Measurements from ENCODE around the gene ANGPTL8. TPM values are rescaled to one million over a fixed set of nuclear protein-coding genes. Genes with fewer than 3 reads are reported as not detected.
A peak's percentile ranks its signal among the peaks of the same experiment; 100 is the strongest.

ANGPTL8 gene
- polyA plus RNA-seq, 2 donors = 0.15 TPM; not detected in 1

DNA sequence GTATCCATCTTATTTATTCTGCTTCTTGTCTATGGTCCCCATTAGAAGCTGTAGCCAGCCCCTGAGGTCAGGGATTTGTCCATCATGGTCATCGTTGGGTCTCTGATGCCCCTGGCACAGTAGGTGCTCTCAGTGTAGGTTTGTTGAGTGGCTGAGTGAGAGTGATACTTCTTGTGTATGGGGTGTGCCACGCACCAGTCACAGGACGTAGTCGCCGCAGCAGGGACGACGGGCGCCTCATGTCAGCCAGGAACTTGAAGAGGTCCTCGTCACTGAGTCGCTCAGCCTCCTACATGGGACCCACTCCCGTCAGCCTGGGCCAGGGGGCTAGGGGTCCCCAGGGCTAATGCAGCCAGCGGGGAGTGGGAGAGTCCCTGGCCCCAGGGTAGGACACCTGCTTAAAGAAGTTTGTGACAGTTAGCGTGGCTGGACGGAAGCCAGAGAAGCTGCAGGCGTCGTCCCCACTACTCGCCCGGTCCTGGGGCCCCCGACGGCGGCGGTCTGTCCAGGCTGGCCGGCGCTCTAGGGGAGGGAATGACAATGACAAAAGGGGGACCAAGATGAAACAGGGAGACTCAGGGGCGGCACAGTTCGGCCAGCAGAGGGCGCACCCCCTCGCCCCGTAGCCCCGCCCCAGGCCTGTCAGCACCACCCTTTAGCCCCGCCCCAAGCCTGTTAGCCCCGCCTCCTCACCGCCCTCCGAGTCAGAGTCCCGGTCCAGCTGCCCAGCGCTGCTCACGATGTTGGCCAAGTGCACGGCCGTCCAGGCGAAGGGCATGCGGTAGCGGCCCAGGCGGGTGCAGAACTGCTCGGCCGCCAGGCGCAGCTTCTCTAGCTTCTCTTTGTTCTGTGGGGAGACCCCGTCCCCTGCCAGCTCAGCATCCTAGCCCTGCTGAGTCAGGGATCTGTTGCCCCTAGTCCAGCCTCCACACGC is 3.7 kb downstream of the ANGPTL8 start:
- H3K36me3 ChIP-seq (ENCODE audit: control insufficient read depth in 2 of 2, insufficient read depth in 2 of 2, low read length in 1 of 2) = peaks cover 2 to 42% of the 10 kb centered on the region in 2 donors
- no peak overlapping the region for H3K4me3 ChIP-seq (ENCODE audit: low read depth in 1 of 2, low read length in 2 of 2)
- H3K27me3 ChIP-seq (ENCODE audit: control insufficient read depth in 1 of 2, insufficient read depth in 2 of 2, low read length in 2 of 2) = no peaks in the 10 kb centered on the region
- H3K4me1 ChIP-seq (ENCODE audit: control insufficient read depth in 2 of 2, insufficient read depth in 2 of 2, low read length in 1 of 2) = peaks cover 2 to 4% of the 10 kb centered on the region in 2 donors
- WGBS, 2 donors = 47 to 61% methylated on average over 42 to 48 of the region's 48 CpGs
- peak overlapping the region in 1 of 2 donors; percentile 35 for H3K27ac ChIP-seq (ENCODE audit: low read depth in 2 of 2, low read length in 1 of 2)
- H3K9me3 ChIP-seq (ENCODE audit: control insufficient read depth in 2 of 2, insufficient read depth in 1 of 2, low read depth in 1 of 2, low read length in 1 of 2) = peaks cover 0 to 9% of the 10 kb centered on the region in 2 donors

GRCh38 chr19:11243798-11244169 is 4.4 kb downstream of the ANGPTL8 start:
- Histone ChIP-seq H3K36me3 (ENCODE audit: control insufficient read depth in 2 of 2, insufficient read depth in 2 of 2, low read length in 1 of 2) (peaks cover 2 to 42% of the 10 kb centered on the region in 2 donors), H3K4me1 (ENCODE audit: control insufficient read depth in 2 of 2, insufficient read depth in 2 of 2, low read length in 1 of 2) (peaks cover 2 to 4% of the 10 kb centered on the region in 2 donors), H3K9me3 (ENCODE audit: control insufficient read depth in 2 of 2, insufficient read depth in 1 of 2, low read depth in 1 of 2, low read length in 1 of 2) (peaks cover 0 to 9% of the 10 kb centered on the region in 2 donors), H3K27ac (ENCODE audit: low read depth in 2 of 2, low read length in 1 of 2) (peak overlapping the region in 1 of 2 donors; percentile 35), H3K27me3 (ENCODE audit: control insufficient read depth in 1 of 2, insufficient read depth in 2 of 2, low read length in 2 of 2) (no peaks in the 10 kb centered on the region), H3K4me3 (ENCODE audit: low read depth in 1 of 2, low read length in 2 of 2) (no peak overlapping the region)
- 96% methylated on average over 7 of the region's 7 CpGs for WGBS, 2 donors

- no peak overlapping the region for H3K4me3 ChIP-seq (ENCODE audit: low read depth in 1 of 2, low read length in 2 of 2)
- H3K4me1 ChIP-seq (ENCODE audit: control insufficient read depth in 2 of 2, insufficient read depth in 2 of 2, low read length in 1 of 2) = peaks cover 2 to 4% of the 10 kb centered on the region in 2 donors
- H3K27ac ChIP-seq (ENCODE audit: low read depth in 2 of 2, low read length in 1 of 2) = no peak overlapping the region
- no peaks in the 10 kb centered on the region for H3K27me3 ChIP-seq (ENCODE audit: control insufficient read depth in 1 of 2, insufficient read depth in 2 of 2, low read length in 2 of 2)
- H3K9me3 ChIP-seq (ENCODE audit: control insufficient read depth in 2 of 2, insufficient read depth in 1 of 2, low read depth in 1 of 2, low read length in 1 of 2) = peaks cover 0 to 3% of the 10 kb centered on the region in 2 donors
- H3K36me3 ChIP-seq (ENCODE audit: control insufficient read depth in 2 of 2, insufficient read depth in 2 of 2, low read length in 1 of 2) = peaks cover 0 to 34% of the 10 kb centered on the region in 2 donors
- WGBS, 2 donors = 94 to 98% methylated on average over 5 of the region's 5 CpGs
These were observed 5.6 kb downstream of the ANGPTL8 start for GRCh38 chr19:11244846-11245589.

- no peak overlapping the region for H3K27ac ChIP-seq (ENCODE audit: low read depth in 2 of 2, low read length in 1 of 2)
- H3K4me3 ChIP-seq (ENCODE audit: low read depth in 1 of 2, low read length in 2 of 2) = no peak overlapping the region
- 90 to 91% methylated on average over 11 of the region's 11 CpGs for WGBS, 2 donors
- H3K36me3 ChIP-seq (ENCODE audit: control insufficient read depth in 2 of 2, insufficient read depth in 2 of 2, low read length in 1 of 2) = peaks cover 6 to 36% of the 10 kb centered on the region in 2 donors
- peaks cover 0 to 3% of the 10 kb centered on the region in 2 donors for H3K9me3 ChIP-seq (ENCODE audit: control insufficient read depth in 2 of 2, insufficient read depth in 1 of 2, low read depth in 1 of 2, low read length in 1 of 2)
- H3K27me3 ChIP-seq (ENCODE audit: control insufficient read depth in 1 of 2, insufficient read depth in 2 of 2, low read length in 2 of 2) = no peaks in the 10 kb centered on the region
- H3K4me1 ChIP-seq (ENCODE audit: control insufficient read depth in 2 of 2, insufficient read depth in 2 of 2, low read length in 1 of 2) = peaks cover 2 to 4% of the 10 kb centered on the region in 2 donors
These were observed 7.5 kb downstream of the ANGPTL8 start for GRCh38 chr19:11246941-11247340.

DNA sequence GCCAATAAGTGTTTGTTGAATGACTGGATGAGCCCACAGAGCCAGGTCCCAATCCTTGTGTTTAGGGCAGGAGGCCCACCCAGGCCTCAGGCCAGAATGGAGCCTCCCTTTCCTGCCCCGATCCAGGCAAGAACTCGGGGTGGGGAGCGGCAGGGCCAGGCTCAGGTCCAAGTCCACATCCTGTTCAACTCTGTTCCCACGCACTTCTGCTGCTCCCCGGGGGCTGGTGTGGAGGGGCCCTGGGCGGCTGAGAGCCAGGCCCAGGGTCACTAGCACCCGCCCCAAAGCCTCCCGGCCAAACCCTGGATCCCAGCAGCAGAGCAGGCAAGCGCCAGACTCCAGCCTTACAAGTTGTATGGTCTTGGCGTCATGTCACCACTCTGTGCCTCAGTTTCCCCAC is 8.0 kb downstream of the ANGPTL8 start:
- Histone ChIP-seq H3K9me3 (ENCODE audit: control insufficient read depth in 2 of 2, insufficient read depth in 1 of 2, low read depth in 1 of 2, low read length in 1 of 2) (peaks cover 0 to 3% of the 10 kb centered on the region in 2 donors), H3K27ac (ENCODE audit: low read depth in 2 of 2, low read length in 1 of 2) (peak overlapping the region in 1 of 2 donors; percentile 51), H3K27me3 (ENCODE audit: control insufficient read depth in 1 of 2, insufficient read depth in 2 of 2, low read length in 2 of 2) (no peaks in the 10 kb centered on the region), H3K4me1 (ENCODE audit: control insufficient read depth in 2 of 2, insufficient read depth in 2 of 2, low read length in 1 of 2) (peaks cover 2 to 4% of the 10 kb centered on the region in 2 donors), H3K4me3 (ENCODE audit: low read depth in 1 of 2, low read length in 2 of 2) (no peak overlapping the region), H3K36me3 (ENCODE audit: control insufficient read depth in 2 of 2, insufficient read depth in 2 of 2, low read length in 1 of 2) (peaks cover 6 to 40% of the 10 kb centered on the region in 2 donors)
- WGBS, 2 donors = 61 to 62% methylated on average over 10 of the region's 10 CpGs

- Histone ChIP-seq H3K4me1 (ENCODE audit: control insufficient read depth in 2 of 2, insufficient read depth in 2 of 2, low read length in 1 of 2) (peaks cover 2 to 4% of the 10 kb centered on the region in 2 donors), H3K9me3 (ENCODE audit: control insufficient read depth in 2 of 2, insufficient read depth in 1 of 2, low read depth in 1 of 2, low read length in 1 of 2) (peaks cover 0 to 2% of the 10 kb centered on the region in 2 donors), H3K27me3 (ENCODE audit: control insufficient read depth in 1 of 2, insufficient read depth in 2 of 2, low read length in 2 of 2) (no peaks in the 10 kb centered on the region), H3K27ac (ENCODE audit: low read depth in 2 of 2, low read length in 1 of 2) (peak overlapping the region; percentile 27 to 51), H3K36me3 (ENCODE audit: control insufficient read depth in 2 of 2, insufficient read depth in 2 of 2, low read length in 1 of 2) (peaks cover 6 to 40% of the 10 kb centered on the region in 2 donors), H3K4me3 (ENCODE audit: low read depth in 1 of 2, low read length in 2 of 2) (no peak overlapping the region)
- 81 to 83% methylated on average over 14 of the region's 14 CpGs for WGBS, 2 donors
These were observed 8.5 kb downstream of the ANGPTL8 start for GRCh38 chr19:11247934-11248333.

DNA sequence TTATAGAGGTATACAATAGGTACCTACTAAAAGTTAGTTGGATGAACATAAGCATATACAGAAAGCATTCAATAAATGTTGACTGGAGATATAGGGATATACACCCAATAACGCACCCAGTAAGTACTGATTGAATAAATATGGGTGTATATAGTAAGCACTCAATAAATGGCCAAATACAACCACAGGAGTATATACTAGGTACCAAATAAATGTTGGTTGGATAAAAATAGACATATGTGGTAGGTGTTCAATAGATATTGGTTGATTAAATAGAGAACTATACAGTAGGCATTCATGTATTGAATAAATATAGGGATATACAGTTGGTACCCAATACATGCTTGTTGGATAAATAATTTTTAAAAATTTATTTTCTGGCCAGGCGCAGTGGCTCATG is 9.4 kb downstream of the ANGPTL8 start:
- H3K27me3 ChIP-seq (ENCODE audit: control insufficient read depth in 1 of 2, insufficient read depth in 2 of 2, low read length in 2 of 2) = no peaks in the 10 kb centered on the region
- H3K27ac ChIP-seq (ENCODE audit: low read depth in 2 of 2, low read length in 1 of 2) = no peak overlapping the region
- peaks cover 6 to 40% of the 10 kb centered on the region in 2 donors for H3K36me3 ChIP-seq (ENCODE audit: control insufficient read depth in 2 of 2, insufficient read depth in 2 of 2, low read length in 1 of 2)
- H3K9me3 ChIP-seq (ENCODE audit: control insufficient read depth in 2 of 2, insufficient read depth in 1 of 2, low read depth in 1 of 2, low read length in 1 of 2) = no peaks in the 10 kb centered on the region
- no peak overlapping the region for H3K4me3 ChIP-seq (ENCODE audit: low read depth in 1 of 2, low read length in 2 of 2)
- WGBS, 2 donors = 95 to 99% methylated on average over 2 of the region's 2 CpGs
- peaks cover 0 to 2% of the 10 kb centered on the region in 2 donors for H3K4me1 ChIP-seq (ENCODE audit: control insufficient read depth in 2 of 2, insufficient read depth in 2 of 2, low read length in 1 of 2)

- Histone ChIP-seq H3K27ac (ENCODE audit: low read depth in 2 of 2, low read length in 1 of 2) (no peak overlapping the region), H3K27me3 (ENCODE audit: control insufficient read depth in 1 of 2, insufficient read depth in 2 of 2, low read length in 2 of 2) (no peaks in the 10 kb centered on the region), H3K36me3 (ENCODE audit: control insufficient read depth in 2 of 2, insufficient read depth in 2 of 2, low read length in 1 of 2) (peaks cover 6 to 38% of the 10 kb centered on the region in 2 donors), H3K4me3 (ENCODE audit: low read depth in 1 of 2, low read length in 2 of 2) (no peak overlapping the region), H3K9me3 (ENCODE audit: control insufficient read depth in 2 of 2, insufficient read depth in 1 of 2, low read depth in 1 of 2, low read length in 1 of 2) (no peaks in the 10 kb centered on the region), H3K4me1 (ENCODE audit: control insufficient read depth in 2 of 2, insufficient read depth in 2 of 2, low read length in 1 of 2) (peaks cover 0 to 2% of the 10 kb centered on the region in 2 donors)
- WGBS, 2 donors = 93 to 97% methylated on average over 4 of the region's 4 CpGs
These were observed 11.8 kb downstream of the ANGPTL8 start for GRCh38 chr19:11251217-11251616.

- Histone ChIP-seq H3K4me1 (ENCODE audit: control insufficient read depth in 2 of 2, insufficient read depth in 2 of 2, low read length in 1 of 2) (peaks cover 0 to 2% of the 10 kb centered on the region in 2 donors), H3K4me3 (ENCODE audit: low read depth in 1 of 2, low read length in 2 of 2) (no peak overlapping the region), H3K27me3 (ENCODE audit: control insufficient read depth in 1 of 2, insufficient read depth in 2 of 2, low read length in 2 of 2) (no peaks in the 10 kb centered on the region), H3K9me3 (ENCODE audit: control insufficient read depth in 2 of 2, insufficient read depth in 1 of 2, low read depth in 1 of 2, low read length in 1 of 2) (no peaks in the 10 kb centered on the region), H3K27ac (ENCODE audit: low read depth in 2 of 2, low read length in 1 of 2) (no peak overlapping the region), H3K36me3 (ENCODE audit: control insufficient read depth in 2 of 2, insufficient read depth in 2 of 2, low read length in 1 of 2) (peaks cover 6 to 33% of the 10 kb centered on the region in 2 donors)
- WGBS, 2 donors = 78 to 84% methylated on average over 11 of the region's 11 CpGs
These were observed 12.4 kb downstream of the ANGPTL8 start for GRCh38 chr19:11251650-11252314.
